Hepatocyte (in vitro differentiated cells): Measurements from ENCODE around the gene MAIP1. TPM values are rescaled to one million over a fixed set of nuclear protein-coding genes. Genes with fewer than 3 reads are reported as not detected.

ENCODE experiments used
- DNase-seq: peaks from one replicate; pipeline ENCODE4 v3.0.0-alpha.2; 2016; ENCODE audit warnings: low spot score
- H2AFZ ChIP-seq: fragments of 200-600 bp; sonication (generic); 2 replicates; pipeline ENCODE4 v1.6.0; 2016; ENCODE audit warnings: antibody characterized with exemption, mild to moderate bottlenecking
- H3K27ac ChIP-seq: fragments of 200-600 bp; sonication (generic); 2 replicates; pipeline ENCODE4 v1.5.1; 2016; ENCODE audit warnings: mild to moderate bottlenecking
- H3K27me3 ChIP-seq: fragments of 200-600 bp; sonication (generic); 2 replicates; pipeline ENCODE4 v1.6.1; 2016
- H3K36me3 ChIP-seq: fragments of 200-600 bp; sonication (generic); replicated peaks from 2 replicates; pipeline ENCODE4 v1.5.1; 2016; ENCODE audit warnings: low read depth; ENCODE audit not compliant: insufficient read depth
- H3K4me1 ChIP-seq: fragments of 200-600 bp; sonication (generic); 2 replicates; pipeline ENCODE4 v1.5.1; 2016; ENCODE audit warnings: mild to moderate bottlenecking, moderate library complexity; ENCODE audit not compliant: insufficient read depth
- H3K4me2 ChIP-seq: fragments of 200-600 bp; sonication (generic); 2 replicates; pipeline ENCODE4 v1.6.0; 2016
- H3K4me3 ChIP-seq: fragments of 200-600 bp; sonication (generic); 2 replicates; pipeline ENCODE4 v1.5.1; 2016; ENCODE audit warnings: mild to moderate bottlenecking
- H3K79me2 ChIP-seq: fragments of 200-600 bp; sonication (generic); 2 replicates; pipeline ENCODE4 v1.6.0; 2017; ENCODE audit warnings: mild to moderate bottlenecking
- H3K9me2 ChIP-seq: fragments of 200-600 bp; sonication (generic); replicated peaks from 2 replicates; pipeline ENCODE4 v1.6.0; 2017; ENCODE audit warnings: mild to moderate bottlenecking; ENCODE audit not compliant: insufficient read depth
- H3K9me3 ChIP-seq: fragments of 200-600 bp; sonication (generic); 2 replicates; pipeline ENCODE4 v1.5.1; 2016; ENCODE audit warnings: low read depth, mild to moderate bottlenecking
- H4K20me1 ChIP-seq: fragments of 200-600 bp; sonication (generic); 2 replicates; pipeline ENCODE4 v1.6.0; 2016; ENCODE audit warnings: mild to moderate bottlenecking; ENCODE audit not compliant: insufficient read depth, poor library complexity, severe bottlenecking
- CTCF ChIP-seq: fragments of 200-600 bp; sonication (generic); IDR thresholded peaks from 2 replicates; pipeline ENCODE4 v1.5.1; 2016; ENCODE audit warnings: antibody characterized with exemption, mild to moderate bottlenecking; ENCODE audit not compliant: poor library complexity
- EZH2 ChIP-seq: fragments of 200-600 bp; sonication (generic); IDR thresholded peaks from 2 replicates; pipeline ENCODE4 v1.6.1; 2016; ENCODE audit warnings: antibody characterized with exemption, mild to moderate bottlenecking, borderline replicate concordance
- EZH2phosphoT487 ChIP-seq: fragments of 200-600 bp; sonication (generic); IDR thresholded peaks from one replicate; pipeline ENCODE4 v1.6.1; 2018; ENCODE audit warnings: antibody characterized with exemption, mild to moderate bottlenecking, low read depth, moderate library complexity; ENCODE audit not compliant: unreplicated experiment, severe bottlenecking
- WGBS: methylation state at CpG from one replicate; pipeline ENCODE4 v1.1.6; 2016; ENCODE audit warnings: low lambda C conversion rate; ENCODE audit errors: missing lambda C conversion rate; 5-methylcytosine and 5-hydroxymethylcytosine counted together
- polyA plus RNA-seq: library from polyadenylated mRNA; unstranded; fragments of >200 nt; fragmentation: Nextera tagmentation; extraction: Ambion mirVana; gene quantifications from 2 replicates; pipeline ENCODE4 v1.2.1, GENCODE V29; 2016
- total RNA-seq: library from RNA; depleted of rRNA; stranded (reverse); fragments of >200 nt; gene quantifications from 2 replicates; pipeline ENCODE4 v1.2.3, GENCODE V29; 2014

Gene MAIP1
- total and polyA plus RNA-seq, 2 experiments from 2014 or later = 21.7 to 35.7 TPM

GRCh38 chr2:199992296-199992695 lies 36.9 kb downstream of the MAIP1 start:
- Histone ChIP-seq H3K4me3 (no peak overlapping the region), H3K4me1 (peaks cover 17% of the 10 kb centered on the region), H3K79me2 (no peaks in the 10 kb centered on the region), H4K20me1 (no peaks in the 10 kb centered on the region), H3K4me2 (no peak overlapping the region), H3K27me3 (no peaks in the 10 kb centered on the region), H3K27ac (no peak overlapping the region), H3K9me3 (no peaks in the 10 kb centered on the region), H2AFZ (no peak overlapping the region), H3K9me2 (no peaks in the 10 kb centered on the region), H3K36me3 (no peaks in the 10 kb centered on the region)
- TF ChIP-seq EZH2phosphoT487 = no peak
- no peak for TF ChIP-seq EZH2
- TF ChIP-seq CTCF = no peak
- WGBS = 92% methylated on average over 3 of the region's 3 CpGs
- DNase-seq = no peak

- H3K9me2 ChIP-seq = no peaks in the 10 kb centered on the region
- no peak for TF ChIP-seq CTCF
- no peak for TF ChIP-seq EZH2phosphoT487
- no peak for TF ChIP-seq EZH2
- H3K27ac ChIP-seq = no peak overlapping the region
- no peak overlapping the region for H3K4me3 ChIP-seq
- 90% methylated on average over 3 of the region's 3 CpGs for WGBS
- H3K9me3 ChIP-seq = no peaks in the 10 kb centered on the region
- H2AFZ ChIP-seq = no peak overlapping the region
- no peaks in the 10 kb centered on the region for H4K20me1 ChIP-seq
- no peak overlapping the region for H3K4me2 ChIP-seq
- no peak for DNase-seq
- H3K79me2 ChIP-seq = no peaks in the 10 kb centered on the region
- no peaks in the 10 kb centered on the region for H3K36me3 ChIP-seq
- no peaks in the 10 kb centered on the region for H3K27me3 ChIP-seq
- no peaks in the 10 kb centered on the region for H3K4me1 ChIP-seq
Measured at GRCh38 chr2:199994371-199994770, 39.0 kb downstream of the MAIP1 start.

GRCh38 chr2:199994896-199995295 lies 39.5 kb downstream of the MAIP1 start:
- Histone ChIP-seq H3K79me2 (no peaks in the 10 kb centered on the region), H2AFZ (no peak overlapping the region), H3K36me3 (no peaks in the 10 kb centered on the region), H3K27ac (no peak overlapping the region), H3K4me1 (no peaks in the 10 kb centered on the region), H3K4me2 (no peak overlapping the region), H3K9me2 (no peaks in the 10 kb centered on the region), H3K9me3 (no peaks in the 10 kb centered on the region), H4K20me1 (no peaks in the 10 kb centered on the region), H3K27me3 (no peaks in the 10 kb centered on the region), H3K4me3 (no peak overlapping the region)
- 89% methylated on average over 2 of the region's 2 CpGs for WGBS
- TF ChIP-seq CTCF (no peak), EZH2phosphoT487 (no peak), EZH2 (no peak)
- DNase-seq = no peak

- TF ChIP-seq CTCF (no peak), EZH2 (no peak), EZH2phosphoT487 (no peak)
- H3K4me3 ChIP-seq = no peak overlapping the region
Measured at GRCh38 chr2:199997296-199997695, 41.9 kb downstream of the MAIP1 start.

More at GRCh38 chr2:199997296-199997695, 41.9 kb downstream of the MAIP1 start:
- no peaks in the 10 kb centered on the region for H4K20me1 ChIP-seq
- no peaks in the 10 kb centered on the region for H3K36me3 ChIP-seq
- H3K27ac ChIP-seq = no peak overlapping the region
- no peak for DNase-seq
- no peaks in the 10 kb centered on the region for H3K4me1 ChIP-seq
- 95% methylated on average over 3 of the region's 3 CpGs for WGBS
- no peaks in the 10 kb centered on the region for H3K79me2 ChIP-seq
- H2AFZ ChIP-seq = no peak overlapping the region
- no peaks in the 10 kb centered on the region for H3K9me3 ChIP-seq
- no peaks in the 10 kb centered on the region for H3K27me3 ChIP-seq
- no peaks in the 10 kb centered on the region for H3K9me2 ChIP-seq
- no peak overlapping the region for H3K4me2 ChIP-seq
